CD14-positive monocyte (primary cell): Measurements from ENCODE around the gene DHRS7B. TPM values are rescaled to one million over a fixed set of nuclear protein-coding genes. Genes with fewer than 3 reads are reported as not detected.

Experiments used
- DNase-seq, 3 donors: peaks; one replicate each; pipeline ENCODE4 v3.0.0-alpha.2; 2011 to 2022
- H2AFZ ChIP-seq: 2 replicates; pipeline ENCODE4 v1.6.0; 2012; ENCODE audit warnings: mild to moderate bottlenecking, low read depth, low read length, inconsistent platforms; ENCODE audit not compliant: insufficient read depth, poor library complexity, severe bottlenecking
- H3K27ac ChIP-seq, 2 donors: 1 replicate in 1 of 2; 2 replicates in 1 of 2; pipeline ENCODE4 v1.5.1; 2012 to 2013; ENCODE audit warnings: low read length in 2 of 2, control low read depth in 1 of 2, inconsistent platforms in 1 of 2, low read depth in 1 of 2, mild to moderate bottlenecking in 1 of 2
- H3K27me3 ChIP-seq, 2 donors: one replicate each; pipeline versions ENCODE4 v1.6.0 to v1.6.1; 2011 to 2013; ENCODE audit warnings: low read length in 2 of 2; ENCODE audit not compliant: control insufficient read depth in 2 of 2, insufficient read depth in 2 of 2
- H3K36me3 ChIP-seq, 2 donors: replicated peaks in 1 of 2; 1 replicate in 1 of 2; 2 replicates in 1 of 2; pipeline versions ENCODE4 v1.5.1 to v1.6.1; 2012 to 2013; ENCODE audit warnings: low read length in 2 of 2, control low read depth in 1 of 2, inconsistent platforms in 1 of 2, mild to moderate bottlenecking in 1 of 2; ENCODE audit not compliant: insufficient read depth in 2 of 2, control insufficient read depth in 1 of 2
- H3K4me1 ChIP-seq, 2 donors: 1 replicate in 1 of 2; 2 replicates in 1 of 2; pipeline versions ENCODE4 v1.5.1 to v1.6.1; 2012 to 2013; ENCODE audit warnings: low read length in 2 of 2, control low read depth in 1 of 2, inconsistent platforms in 1 of 2, mild to moderate bottlenecking in 1 of 2, moderate library complexity in 1 of 2; ENCODE audit not compliant: insufficient read depth in 2 of 2, control insufficient read depth in 1 of 2
- H3K4me2 ChIP-seq: replicated peaks from 2 replicates; pipeline ENCODE3; 2012; ENCODE audit warnings: low read length, moderate library complexity, mild to moderate bottlenecking; ENCODE audit not compliant: poor library complexity, severe bottlenecking; ENCODE audit errors: extremely low read depth
- H3K4me3 ChIP-seq, 3 experiments: fragments of 200-600 bp in 1 of 3; sonication (generic) in 1 of 3; replicated peaks in 1 of 3; 1 replicate in 2 of 3; 2 replicates in 1 of 3; pipeline ENCODE4 v1.5.1; 2011 to 2013; ENCODE audit warnings: low read length in 3 of 3, mild to moderate bottlenecking in 3 of 3, control low read depth in 2 of 3, low read depth in 2 of 3, inconsistent platforms in 1 of 3, moderate library complexity in 1 of 3
- H3K79me2 ChIP-seq: 2 replicates; pipeline ENCODE4 v1.6.0; 2012; ENCODE audit warnings: mild to moderate bottlenecking, control low read depth, inconsistent platforms, low read length, moderate library complexity; ENCODE audit not compliant: insufficient read depth
- H3K9ac ChIP-seq: 2 replicates; pipeline ENCODE4 v1.6.0; 2017; ENCODE audit warnings: low read length, mild to moderate bottlenecking; ENCODE audit not compliant: insufficient read depth, poor library complexity, severe bottlenecking
- H3K9me3 ChIP-seq, 2 donors: replicated peaks in 1 of 2; 1 replicate in 1 of 2; 2 replicates in 1 of 2; pipeline versions ENCODE4 v1.5.1 to v1.6.1; 2012 to 2013; ENCODE audit warnings: low read length in 2 of 2, control low read depth in 1 of 2; ENCODE audit not compliant: control insufficient read depth in 1 of 2, insufficient read depth in 1 of 2
- H4K20me1 ChIP-seq: 2 replicates; pipeline ENCODE4 v1.6.0; 2012; ENCODE audit warnings: mild to moderate bottlenecking, low read length, control low read depth, moderate library complexity; ENCODE audit not compliant: insufficient read depth
- H3K27ac Mint-ChIP-seq, 7 donors: one replicate each; pipeline ENCODE4 v1.8.0; 2020; ENCODE audit warnings: mild to moderate bottlenecking in 7 of 7, mixed read lengths in 7 of 7, moderate library complexity in 6 of 7, inconsistent platforms in 2 of 7
- H3K27me3 Mint-ChIP-seq, 3 donors: one replicate each; pipeline ENCODE4 v1.8.0; 2021 to 2022; ENCODE audit warnings: low read depth in 3 of 3, mild to moderate bottlenecking in 3 of 3, mixed read lengths in 3 of 3, moderate library complexity in 3 of 3, inconsistent platforms in 1 of 3
- H3K36me3 Mint-ChIP-seq, 2 donors: one replicate each; pipeline ENCODE4 v1.8.0; 2020; ENCODE audit warnings: mixed read lengths in 2 of 2, inconsistent platforms in 1 of 2, mild to moderate bottlenecking in 1 of 2
- H3K4me1 Mint-ChIP-seq: one replicate; pipeline ENCODE4 v1.8.0; 2020; ENCODE audit warnings: mild to moderate bottlenecking, mixed read lengths
- H3K4me3 Mint-ChIP-seq, 2 donors: one replicate each; pipeline ENCODE4 v1.8.0; 2020; ENCODE audit warnings: mild to moderate bottlenecking in 2 of 2, mixed read lengths in 2 of 2, moderate library complexity in 1 of 2
- H3K9me3 Mint-ChIP-seq, 7 donors: one replicate each; pipeline ENCODE4 v1.8.0; 2020 to 2022; ENCODE audit warnings: mixed read lengths in 7 of 7, mild to moderate bottlenecking in 6 of 7, moderate library complexity in 6 of 7, inconsistent platforms in 2 of 7
- CTCF ChIP-seq: fragments of 200-600 bp; IDR thresholded peaks from one replicate; pipeline ENCODE4 v1.8.0; 2022; ENCODE audit warnings: antibody characterized with exemption, mild to moderate bottlenecking
- WGBS: methylation state at CpG from one replicate; pipeline ENCODE4 v1.1.5; 2013; ENCODE audit warnings: missing lambda C conversion rate; ENCODE audit not compliant: insufficient coverage; 5-methylcytosine and 5-hydroxymethylcytosine counted together
- intact Hi-C, 2 donors: fragments of 100-400 bp; cut with micrococcal nuclease; formaldehyde crosslinking; loops; one replicate each; pipeline versions ENCODE4 v1.15.0 to v1.15.1; 2023
- polyA plus RNA-seq, 3 donors: library from polyadenylated mRNA; depleted of rRNA in 1 of 3; unstranded in 2 of 3; stranded (reverse) in 1 of 3; fragments of 300-500 nt in 2 of 3; fragments of >200 nt in 1 of 3; fragmentation: Illumina TruSeq in 2 of 3; gene quantifications; 1 replicate in 2 of 3; 2 replicates in 1 of 3; pipeline ENCODE4 v1.2.3, GENCODE V29; 2012 to 2021

Gene DHRS7B
- polyA plus RNA-seq, 3 donors = 23.2 to 37.8 (median 33.9) TPM

- no peaks in the 10 kb centered on the region for H3K9me3 ChIP-seq
- no peaks in the 10 kb centered on the region for H3K9me3 Mint-ChIP-seq
- H3K27ac Mint-ChIP-seq = peak overlapping the region in 2 of 7 donors; percentile 7 to 52
- H3K4me2 ChIP-seq = peak overlapping the region; percentile 56
- intact Hi-C loops = loop anchor here in 1 of 2 donors (10.0 kb wide), 1 partner anchor 395 kb away; no protein-coding TSS in a partner anchor
- peak; percentile 81 for TF ChIP-seq CTCF
- no peaks in the 10 kb centered on the region for H3K27me3 ChIP-seq
- peaks cover 39% of the 10 kb centered on the region for H3K4me1 Mint-ChIP-seq
- H3K4me3 ChIP-seq = peak overlapping the region in 1 of 3 experiments; percentile 50
- H3K27me3 Mint-ChIP-seq = peaks cover 0 to 6% (median 3%) of the 10 kb centered on the region in 3 donors
- H3K4me1 ChIP-seq = peaks cover 34 to 37% of the 10 kb centered on the region in 2 donors
- H3K27ac ChIP-seq = no peak overlapping the region
- no peaks in the 10 kb centered on the region for H3K79me2 ChIP-seq
- DNase-seq = peak; percentile 55 to 70 (median 57)
- H3K36me3 ChIP-seq = no peaks in the 10 kb centered on the region
- no peaks in the 10 kb centered on the region for H4K20me1 ChIP-seq
- peak overlapping the region; percentile 47 to 92 for H3K4me3 Mint-ChIP-seq
- no peak overlapping the region for H3K9ac ChIP-seq
- peak overlapping the region; percentile 35 for H2AFZ ChIP-seq
- H3K36me3 Mint-ChIP-seq = no peaks in the 10 kb centered on the region
- WGBS = 35% methylated on average over 21 of the region's 25 CpGs
Measured at GRCh38 chr17:21119247-21119918, 7.4 kb upstream of the DHRS7B start.

GRCh38 chr17:21119919-21120249, 6.9 kb upstream of the DHRS7B start:
- H3K4me3 Mint-ChIP-seq = peak overlapping the region in 1 of 2 donors; percentile 92
- no peak overlapping the region for H3K27ac Mint-ChIP-seq
- H3K9ac ChIP-seq = no peak overlapping the region
- H3K4me2 ChIP-seq = peak overlapping the region; percentile 56
- peaks cover 2% of the 10 kb centered on the region for H3K79me2 ChIP-seq
- H3K4me1 ChIP-seq = peaks cover 35 to 38% of the 10 kb centered on the region in 2 donors
- DNase-seq = no peak
- no peaks in the 10 kb centered on the region for H3K27me3 ChIP-seq
- H4K20me1 ChIP-seq = no peaks in the 10 kb centered on the region
- WGBS = no CpG with 5 or more reads among the region's 5 CpGs
- no peak overlapping the region for H3K4me3 ChIP-seq
- no peaks in the 10 kb centered on the region for H3K9me3 Mint-ChIP-seq
- H2AFZ ChIP-seq = no peak overlapping the region
- intact Hi-C loops = loop anchor here (10.0 kb wide), 4 partner anchors 55 to 395 kb away; partner anchors contain the start of genes MAP2K3 (in 1 of the 2) and NATD1 (in 1 of the 2)
- H3K36me3 ChIP-seq = no peaks in the 10 kb centered on the region
- H3K9me3 ChIP-seq = no peaks in the 10 kb centered on the region
- H3K27me3 Mint-ChIP-seq = peaks cover 0 to 4% (median 3%) of the 10 kb centered on the region in 3 donors
- H3K4me1 Mint-ChIP-seq = peaks cover 39% of the 10 kb centered on the region
- no peak overlapping the region for H3K27ac ChIP-seq
- H3K36me3 Mint-ChIP-seq = no peaks in the 10 kb centered on the region
- peak; percentile 10 for TF ChIP-seq CTCF
